Right lung (tissue), 5 donors: ENCODE measurements around the gene LRRIQ1. TPM values are rescaled to one million over a fixed set of nuclear protein-coding genes. Genes with fewer than 3 reads are reported as not detected.

ENCODE experiments used
- DNase-seq, 2 donors: peaks; one replicate each; pipeline ENCODE4 v3.0.0-alpha.2; 2013
- polyA plus RNA-seq, 5 donors: library from polyadenylated mRNA; unstranded; fragments of 120-200 nt; gene quantifications; one replicate each; pipeline versions ENCODE4 v1.2.1 to v1.2.3, GENCODE V29; 2013; ENCODE audit warnings: inconsistent platforms in 1 of 5, low replicate concordance in 1 of 5; ENCODE audit not compliant: insufficient read length in 5 of 5, insufficient read depth in 1 of 5

Gene LRRIQ1
- polyA plus RNA-seq, 5 donors = 8.6 to 13.8 (median 10.6) TPM

- DNase-seq = peak in 1 of 2 donors; percentile 43
Measured at GRCh38 chr12:85280165-85280983, 244.2 kb downstream of the LRRIQ1 start, which contains the start of gene ALX1. Gene ALX1 (plus strand): TSS chr12:85280220. CDS start chr12:85280262, 42 bp downstream.

GRCh38 chr12:85280984-85281630 lies 245.0 kb downstream of the LRRIQ1 start:
- DNase-seq = no peak

- no peak for DNase-seq
Measured at GRCh38 chr12:85281636-85282312, 245.6 kb downstream of the LRRIQ1 start.

GRCh38 chr12:85283560-85283959 lies 247.4 kb downstream of the LRRIQ1 start:
- no peak for DNase-seq

Other genes with a start within 250 kb of the LRRIQ1 start
- gene SLC6A15, start 123.6 kb upstream of the LRRIQ1 start, polyA plus RNA-seq = under 1 TPM; 0.26 to 0.54 (median 0.31) TPM
- gene TSPAN19, start 74 bp upstream of the LRRIQ1 start, polyA plus RNA-seq = 1 to 10 TPM in 4 of 5 donors, under 1 TPM in 1; 0.38 to 2.9 (median 1.8) TPM
- under 1 TPM in 1 of 5 donors, not detected in 4; 0.28 TPM for gene ALX1, start 243.9 kb downstream of the LRRIQ1 start, polyA plus RNA-seq